Activated CD8-positive, alpha-beta memory T cell treated with anti-CD3 and anti-CD28 coated beads, Interleukin-2, amount 50 U/mL, for 4 hours (primary cell): ENCODE results near the gene SMTN.
"Not testable (repeated sequence)": the region's sequence is repeated elsewhere in the genome, so short reads cannot be mapped to it uniquely, and the experiment has no call there.

ENCODE experiments used
- DNase-seq: peaks from one replicate; pipeline ENCODE4 v3.0.0-alpha.2; 2020

The SMTN gene

GRCh38 chr22:31073545-31074145 is 7.5 kb upstream of the SMTN start:
- not testable (repeated sequence) for DNase-seq

- no peak for DNase-seq
Observed at GRCh38 chr22:31075961-31076360, 5.2 kb upstream of the SMTN start.

DNA sequence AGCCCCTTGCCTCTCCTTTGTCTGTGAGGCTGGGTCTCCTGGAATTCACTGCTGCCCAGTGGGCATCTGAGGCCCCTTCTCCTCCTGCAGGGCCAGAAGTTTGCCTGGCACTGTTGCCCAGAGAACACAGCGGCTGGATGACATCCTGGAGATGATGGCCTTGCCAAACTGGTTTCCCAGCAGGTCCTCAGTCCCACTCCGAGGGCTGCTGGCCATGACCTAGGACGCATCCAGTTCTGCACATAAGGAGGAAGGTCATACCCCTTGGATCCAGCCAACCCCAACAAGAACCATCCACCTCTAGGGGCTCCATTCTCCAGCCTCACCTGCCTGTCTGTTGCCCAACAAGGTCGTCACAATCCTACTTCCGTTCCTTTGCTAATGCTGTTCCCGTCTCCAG is 3.4 kb upstream of the SMTN start:
- no peak for DNase-seq

DNA sequence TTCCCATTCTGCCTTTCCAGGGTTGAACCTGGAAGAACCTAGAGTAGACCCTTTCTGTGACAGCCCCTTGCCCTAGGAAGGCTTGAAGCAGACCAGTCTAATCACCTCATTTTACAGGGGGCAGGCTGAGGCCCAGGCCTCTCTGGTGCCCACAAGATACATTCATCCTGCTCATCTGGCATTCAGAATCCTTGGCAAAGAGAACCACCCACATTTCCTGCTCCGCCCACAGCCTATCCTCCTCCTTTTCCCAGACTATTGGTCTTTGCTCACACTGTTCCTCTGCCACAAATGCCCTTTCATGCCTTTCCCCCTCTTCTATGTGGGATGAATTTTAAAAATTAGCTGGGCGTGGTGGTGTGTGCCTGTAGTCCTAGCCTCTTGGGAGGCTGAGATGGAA is 2.7 kb upstream of the SMTN start:
- DNase-seq: not testable (repeated sequence)

DNA sequence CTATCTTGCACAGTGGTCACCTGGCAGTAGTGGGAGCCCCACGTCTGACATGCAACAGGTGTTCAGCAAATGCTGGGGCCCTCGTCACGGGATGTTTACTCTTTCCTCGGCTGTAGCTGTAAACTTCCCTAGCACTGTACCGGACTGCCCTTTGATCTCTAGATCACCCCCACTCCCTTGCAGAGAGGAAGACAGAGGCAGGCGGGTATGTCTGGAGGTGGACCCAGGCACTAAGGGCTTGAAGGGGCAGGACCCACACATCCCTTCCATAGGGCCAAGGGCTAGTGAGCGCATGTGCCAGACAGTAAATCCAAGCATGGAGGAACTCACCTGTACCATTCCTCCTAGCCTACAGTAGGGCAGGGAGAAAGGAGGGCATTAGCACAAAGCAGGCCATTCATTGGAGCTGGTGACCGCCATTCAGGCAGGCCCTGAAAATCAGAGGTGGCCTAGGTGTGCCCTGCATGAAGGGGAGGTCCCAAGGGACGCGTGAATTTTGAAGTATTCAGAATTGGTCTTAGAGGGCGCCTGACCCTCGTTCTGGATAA is 1.9 kb upstream of the SMTN start:
- no peak for DNase-seq

- DNase-seq: no peak
Observed at GRCh38 chr22:31080164-31080847, 812 bp upstream of the SMTN start.

- DNase-seq: no peak
Observed at GRCh38 chr22:31081963-31082605, 966 bp downstream of the SMTN start.

DNA sequence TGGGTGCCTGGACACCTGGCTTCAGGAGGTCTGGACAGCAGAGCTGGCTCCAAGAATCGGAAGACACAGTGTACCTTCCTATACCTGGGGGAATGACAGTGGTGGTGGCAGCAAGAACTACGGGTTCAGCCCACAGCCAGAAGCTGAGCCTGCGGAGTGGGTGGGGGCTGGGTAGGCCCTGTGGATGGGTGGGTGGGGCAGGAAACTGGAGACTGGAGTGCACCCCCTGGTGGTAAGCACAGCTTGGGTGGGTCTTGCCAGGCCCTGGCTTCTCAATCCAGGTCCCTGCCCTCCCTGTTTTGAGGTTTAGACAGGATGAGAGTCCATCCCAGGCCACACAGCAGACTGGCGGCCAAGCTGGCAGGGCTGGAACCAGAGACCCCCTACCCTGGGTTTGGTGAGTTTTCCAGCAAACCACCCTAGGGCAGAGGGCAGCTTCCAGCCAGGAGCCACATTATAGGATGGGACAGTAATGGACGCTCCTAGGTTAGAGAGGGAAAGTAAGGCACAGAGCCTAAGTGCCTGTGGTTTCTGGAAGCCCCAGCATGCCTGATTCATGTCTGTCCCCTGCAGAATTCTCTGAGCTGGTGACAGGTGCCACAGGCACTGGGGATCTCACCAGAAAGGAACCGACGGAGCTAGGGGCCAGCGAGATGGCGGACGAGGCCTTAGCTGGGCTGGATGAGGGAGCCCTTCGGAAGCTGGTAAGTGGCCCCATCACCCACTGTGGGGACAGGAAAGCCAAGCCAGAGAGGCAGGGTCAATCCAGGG is 1.7 kb downstream of the SMTN start:
- peak; percentile 61 for DNase-seq

GRCh38 chr22:31083377-31083768 is 2.3 kb downstream of the SMTN start:
- DNase-seq: no peak

DNA sequence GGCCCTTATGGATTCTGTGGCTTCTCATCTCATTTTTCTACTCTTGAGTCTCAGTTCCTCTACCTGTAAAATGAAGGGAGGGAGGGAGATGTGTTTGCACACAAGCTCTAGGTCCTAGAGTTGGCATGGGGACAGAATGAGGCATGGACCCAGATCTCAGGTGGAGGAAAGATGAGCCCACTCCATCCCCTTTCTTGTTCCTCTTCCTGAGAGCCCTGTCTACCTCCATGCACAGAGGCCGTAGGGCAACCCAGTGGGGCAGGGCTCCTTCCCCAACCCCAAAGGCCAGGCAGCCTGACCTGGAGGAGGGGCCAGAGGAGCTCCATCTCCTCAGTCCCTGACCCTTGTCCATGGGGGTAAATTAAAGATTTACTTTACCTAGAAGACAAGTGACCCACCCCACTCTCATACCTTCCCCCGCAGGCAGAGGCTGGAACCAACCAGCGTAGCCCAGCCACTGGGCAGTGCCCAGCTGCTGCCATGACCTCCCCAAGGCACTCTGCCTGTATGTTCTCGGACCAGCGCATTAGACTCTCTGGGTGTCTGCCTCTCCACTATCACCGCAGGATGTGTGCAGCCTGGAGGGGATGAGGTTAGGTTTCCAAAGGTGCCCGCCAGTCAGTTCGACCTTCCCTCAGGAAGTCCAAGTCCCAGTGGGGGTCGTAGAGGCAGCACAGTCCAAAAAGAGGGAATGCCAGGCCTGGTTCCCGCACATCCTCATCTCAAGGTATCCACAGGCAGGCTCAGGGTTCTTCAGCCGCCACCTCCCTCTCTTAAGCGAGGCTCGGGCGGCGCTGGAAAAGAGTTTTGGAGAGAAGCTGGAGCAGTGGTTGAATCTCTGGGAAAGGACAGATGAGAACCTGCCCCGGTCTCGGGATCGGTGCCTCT is 3.0 kb downstream of the SMTN start:
- DNase-seq: no peak

- DNase-seq: peak; percentile 89
Observed at GRCh38 chr22:31084811-31085492, 3.8 kb downstream of the SMTN start.

DNA sequence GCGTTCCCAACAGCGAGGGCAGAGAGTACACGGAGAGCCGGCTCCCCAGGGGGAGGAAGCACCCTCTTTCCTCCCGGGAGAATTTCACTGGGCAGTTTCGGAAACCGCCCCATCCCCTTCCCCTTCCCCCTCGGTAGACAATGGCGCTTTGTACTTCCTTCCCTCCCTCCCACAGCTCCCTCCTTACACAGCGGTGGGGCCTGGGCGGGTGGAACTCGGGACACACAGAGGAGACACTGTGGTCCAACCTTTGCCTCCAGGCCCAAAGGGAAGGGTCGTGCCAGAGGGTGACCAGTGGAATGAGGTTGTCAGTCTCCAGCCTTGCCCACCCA is 4.3 kb downstream of the SMTN start:
- DNase-seq: no peak

DNA sequence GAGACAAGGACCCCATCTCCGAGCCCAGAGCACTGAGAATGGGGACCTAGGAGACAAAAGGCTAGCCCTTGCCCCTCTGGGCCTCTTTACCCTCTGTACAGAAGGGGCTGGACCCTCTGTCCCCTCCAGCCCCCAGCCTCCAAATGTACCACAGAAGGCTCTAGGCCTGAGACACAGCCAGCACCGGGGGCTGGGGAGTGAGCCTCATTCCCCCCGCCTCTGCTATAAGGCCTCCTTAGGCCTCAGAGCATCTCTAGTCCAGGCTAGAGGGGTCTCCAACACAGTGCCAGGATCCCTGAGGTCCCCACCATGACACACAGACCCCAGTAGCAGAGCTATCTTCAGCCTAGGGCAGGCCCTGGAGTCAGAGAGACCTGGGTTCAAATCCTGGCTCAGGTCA is 4.8 kb downstream of the SMTN start:
- no peak for DNase-seq

DNA sequence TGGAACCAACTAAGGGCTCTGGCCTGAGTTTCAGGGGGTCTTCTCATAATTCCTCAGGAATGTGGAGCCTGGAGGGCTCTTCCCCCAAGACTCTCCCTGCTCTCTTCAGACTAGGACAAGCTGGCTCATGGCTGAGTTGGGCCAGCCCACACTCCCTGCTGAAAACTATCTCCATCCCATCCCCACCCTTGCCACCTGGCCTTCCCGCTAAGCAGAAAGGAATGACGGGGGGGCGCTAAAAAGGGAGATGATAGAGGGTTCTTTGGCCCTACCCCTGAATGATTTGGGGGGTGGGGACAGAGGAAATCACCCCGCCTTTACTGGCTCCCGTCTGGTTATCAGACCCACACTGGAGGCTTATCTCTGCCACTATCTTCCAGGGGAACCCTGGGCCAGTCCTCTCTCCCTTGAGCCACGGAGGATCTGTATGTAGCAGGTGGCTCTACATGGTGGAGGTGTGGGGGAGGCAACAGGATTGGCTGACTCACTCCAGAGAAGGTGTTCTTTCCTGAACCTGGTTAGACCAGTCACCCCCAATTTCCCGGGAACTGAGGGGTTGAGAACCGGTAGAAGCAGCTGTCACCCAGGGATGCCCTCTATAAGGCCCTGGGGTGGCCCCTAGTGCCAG is 5.7 kb downstream of the SMTN start:
- no peak for DNase-seq

- no peak for DNase-seq
Observed at GRCh38 chr22:31087744-31088215, 6.7 kb downstream of the SMTN start.

- DNase-seq: no peak
Observed at GRCh38 chr22:31088233-31088986, 7.3 kb downstream of the SMTN start.

- no peak for DNase-seq
Observed at GRCh38 chr22:31089160-31090100, 8.3 kb downstream of the SMTN start.

DNA sequence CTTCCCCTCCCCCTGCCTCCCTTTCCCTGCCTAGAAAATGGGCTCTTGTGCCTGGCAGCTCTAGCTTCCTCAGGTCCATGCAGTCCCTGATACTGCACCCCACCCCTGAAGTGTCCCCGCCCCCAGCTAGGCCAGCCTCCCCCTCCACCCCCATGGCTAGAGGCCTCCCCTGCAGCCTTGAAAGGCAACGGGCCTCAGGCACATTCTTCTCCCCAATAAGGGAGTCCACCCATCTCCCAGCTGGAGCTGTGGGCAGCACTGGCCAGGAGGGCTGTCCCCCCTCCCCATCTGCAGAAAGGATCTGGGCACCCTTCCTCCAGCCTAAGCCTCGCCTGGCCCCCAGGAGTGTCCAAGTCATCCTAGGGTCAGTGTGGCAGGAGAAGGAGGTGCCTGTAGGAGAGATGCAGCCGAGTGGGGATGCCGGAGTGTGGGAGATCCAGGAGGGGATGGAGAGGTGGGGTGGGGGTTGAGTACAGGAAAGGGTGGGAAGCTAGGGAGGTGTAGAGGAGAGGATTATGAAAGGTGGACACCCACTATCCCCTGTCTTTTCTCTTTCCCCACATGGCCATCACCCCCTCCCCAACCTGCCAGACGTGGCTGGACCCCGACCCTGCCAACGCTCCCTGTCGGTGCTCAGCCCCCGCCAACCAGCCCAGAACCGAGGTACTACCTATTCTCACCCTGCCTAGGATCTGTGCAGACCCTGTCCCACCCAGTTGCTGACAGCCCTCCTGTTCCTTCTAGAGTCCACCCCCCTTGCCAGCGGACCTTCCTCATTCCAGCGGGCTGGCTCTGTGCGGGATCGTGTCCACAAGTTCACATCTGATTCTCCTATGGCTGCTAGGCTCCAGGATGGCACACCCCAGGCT is 9.3 kb downstream of the SMTN start:
- no peak for DNase-seq
